Esophagus (tissue), 2 donors: ENCODE measurements around the gene DNAJB11. TPM values are rescaled to one million over a fixed set of nuclear protein-coding genes. Genes with fewer than 3 reads are reported as not detected.

Source experiments
- H3K27ac ChIP-seq, 2 donors: one replicate each; pipeline ENCODE4 v1.5.1; 2013; ENCODE audit warnings: low read depth in 2 of 2, mild to moderate bottlenecking in 2 of 2, inconsistent platforms in 1 of 2, low read length in 1 of 2, moderate library complexity in 1 of 2
- H3K27me3 ChIP-seq, 2 donors: one replicate each; pipeline ENCODE4 v1.6.1; 2013; ENCODE audit warnings: low read length in 2 of 2, control low read depth in 1 of 2, mild to moderate bottlenecking in 1 of 2; ENCODE audit not compliant: insufficient read depth in 2 of 2, control insufficient read depth in 1 of 2
- H3K36me3 ChIP-seq, 2 donors: one replicate each; pipeline ENCODE4 v1.6.1; 2013; ENCODE audit warnings: low read length in 1 of 2; ENCODE audit not compliant: control insufficient read depth in 2 of 2, insufficient read depth in 2 of 2
- H3K4me1 ChIP-seq, 2 donors: one replicate each; pipeline ENCODE4 v1.6.1; 2013; ENCODE audit warnings: low read length in 1 of 2; ENCODE audit not compliant: control insufficient read depth in 2 of 2, insufficient read depth in 2 of 2
- H3K4me3 ChIP-seq, 2 donors: one replicate each; pipeline ENCODE4 v1.5.1; 2013; ENCODE audit warnings: low read length in 2 of 2, mild to moderate bottlenecking in 2 of 2, low read depth in 1 of 2, moderate library complexity in 1 of 2
- H3K9me3 ChIP-seq, 2 donors: one replicate each; pipeline ENCODE4 v1.6.1; 2013; ENCODE audit warnings: mild to moderate bottlenecking in 2 of 2, low read depth in 1 of 2, low read length in 1 of 2, moderate library complexity in 1 of 2; ENCODE audit not compliant: control insufficient read depth in 2 of 2, insufficient read depth in 1 of 2
- WGBS, 2 donors: extraction: QIAGEN DNeasy Blood & Tissue Kit; methylation state at CpG; one replicate each; pipeline ENCODE4 v1.1.7; 2013; 5-methylcytosine and 5-hydroxymethylcytosine counted together
- polyA plus RNA-seq, 2 donors: library from polyadenylated mRNA; stranded (reverse); fragments of 200-250 nt; gene quantifications; one replicate each; pipeline ENCODE4 v1.2.3, GENCODE V29; 2013
- donor health status: healthy with polysubstance abuse.
- donor health status: Bipolar disorder and iron deficiency.

DNAJB11 gene
- polyA plus RNA-seq, 2 donors, result 30.7 to 43.4 TPM

- Histone ChIP-seq H3K4me3 (no peak overlapping the region), H3K27ac (no peak overlapping the region), H3K4me1 (peaks cover 0 to 4% of the 10 kb centered on the region in 2 donors), H3K9me3 (no peaks in the 10 kb centered on the region), H3K36me3 (no peaks in the 10 kb centered on the region), H3K27me3 (no peaks in the 10 kb centered on the region)
- WGBS, 2 donors, result 53 to 62% methylated on average over 3 of the region's 3 CpGs
These were observed 30.4 kb downstream of the DNAJB11 start for GRCh38 chr3:186600896-186601295.

- Histone ChIP-seq H3K4me1 (peaks cover 0 to 4% of the 10 kb centered on the region in 2 donors), H3K9me3 (no peaks in the 10 kb centered on the region), H3K4me3 (no peak overlapping the region), H3K27ac (no peak overlapping the region), H3K27me3 (no peaks in the 10 kb centered on the region), H3K36me3 (no peaks in the 10 kb centered on the region)
- 81 to 86% methylated on average over 7 of the region's 7 CpGs for WGBS, 2 donors
These were observed 32.6 kb downstream of the DNAJB11 start for GRCh38 chr3:186603159-186603558.

- no peak overlapping the region for H3K27ac ChIP-seq
- peaks cover 0 to 4% of the 10 kb centered on the region in 2 donors for H3K4me1 ChIP-seq
- H3K4me3 ChIP-seq, result no peak overlapping the region
- no peaks in the 10 kb centered on the region for H3K9me3 ChIP-seq
- H3K27me3 ChIP-seq, result no peaks in the 10 kb centered on the region
- no peaks in the 10 kb centered on the region for H3K36me3 ChIP-seq
These were observed 34.6 kb downstream of the DNAJB11 start for GRCh38 chr3:186605078-186605477.

- Histone ChIP-seq H3K9me3 (no peaks in the 10 kb centered on the region), H3K4me3 (no peak overlapping the region), H3K4me1 (peaks cover 0 to 4% of the 10 kb centered on the region in 2 donors), H3K27me3 (no peaks in the 10 kb centered on the region), H3K27ac (no peak overlapping the region), H3K36me3 (no peaks in the 10 kb centered on the region)
- WGBS, 2 donors, result 78 to 88% methylated on average over 5 of the region's 5 CpGs
These were observed 35.3 kb downstream of the DNAJB11 start for GRCh38 chr3:186605561-186606545.

- WGBS, 2 donors, result 83 to 85% methylated on average over 2 of the region's 2 CpGs
- Histone ChIP-seq H3K27me3 (no peaks in the 10 kb centered on the region), H3K4me1 (peaks cover 0 to 4% of the 10 kb centered on the region in 2 donors), H3K9me3 (no peaks in the 10 kb centered on the region), H3K27ac (no peak overlapping the region), H3K36me3 (no peaks in the 10 kb centered on the region), H3K4me3 (no peak overlapping the region)
These were observed 38.2 kb downstream of the DNAJB11 start for GRCh38 chr3:186608624-186609215.

- H3K4me3 ChIP-seq, result no peak overlapping the region
- no peaks in the 10 kb centered on the region for H3K36me3 ChIP-seq
- WGBS, 2 donors, result 88 to 89% methylated on average over 8 of the region's 8 CpGs
- no peaks in the 10 kb centered on the region for H3K27me3 ChIP-seq
- H3K4me1 ChIP-seq, result peaks cover 0 to 4% of the 10 kb centered on the region in 2 donors
- H3K27ac ChIP-seq, result no peak overlapping the region
- no peaks in the 10 kb centered on the region for H3K9me3 ChIP-seq
These were observed 38.8 kb downstream of the DNAJB11 start for GRCh38 chr3:186609247-186609868.

- no peaks in the 10 kb centered on the region for H3K4me1 ChIP-seq
- no peaks in the 10 kb centered on the region for H3K9me3 ChIP-seq
- H3K27ac ChIP-seq, result no peak overlapping the region
- WGBS, 2 donors, result 60 to 71% methylated on average over 5 of the region's 5 CpGs
- no peak overlapping the region for H3K4me3 ChIP-seq
- H3K27me3 ChIP-seq, result no peaks in the 10 kb centered on the region
- no peaks in the 10 kb centered on the region for H3K36me3 ChIP-seq
These were observed 41.5 kb downstream of the DNAJB11 start for GRCh38 chr3:186612065-186612464.

GRCh38 chr3:186612721-186613636 lies 42.5 kb downstream of the DNAJB11 start, which contains the start of gene AHSG:
Gene AHSG, plus strand, starts transcription at chr3:186613060. Its CDS starts 82 bp downstream, at chr3:186613142.
- 84% methylated on average over 7 of the region's 7 CpGs for WGBS, 2 donors
- no peaks in the 10 kb centered on the region for H3K4me1 ChIP-seq
- H3K27me3 ChIP-seq, result no peaks in the 10 kb centered on the region
- H3K9me3 ChIP-seq, result no peaks in the 10 kb centered on the region
- H3K27ac ChIP-seq, result no peak within 1 kb of the TSS
- H3K36me3 ChIP-seq, result no peaks in the 10 kb centered on the region
- no peak within 1 kb of the TSS for H3K4me3 ChIP-seq
